ENCODE measurements around the gene SDK1. TPM values are rescaled to one million over a fixed set of nuclear protein-coding genes. Genes with fewer than 3 reads are reported as not detected.

SDK1 gene
- total and polyA plus RNA-seq, 4 experiments from 2014 or later: 0.06 to 0.26 TPM; not detected in 2

- Histone ChIP-seq H3K27me3 (ENCODE audit: insufficient read depth, low read length) (no peaks in the 10 kb centered on the region), H3K9me3 (ENCODE audit: control insufficient read depth in 1 of 2, low read length in 2 of 2) (no peaks in the 10 kb centered on the region), H3K4me3 (ENCODE audit: low read length in 2 of 2) (no peak overlapping the region), H3K4me1 (ENCODE audit: insufficient read depth, low read length) (no peaks in the 10 kb centered on the region), H3K27ac (ENCODE audit: low read depth, low read length) (no peak overlapping the region), H3K36me3 (ENCODE audit: insufficient read depth, low read length) (no peaks in the 10 kb centered on the region)
- no peaks in the 10 kb centered on the region for H3K27me3 Mint-ChIP-seq
- no peaks in the 10 kb centered on the region for H3K4me1 Mint-ChIP-seq
- peaks cover 0 to 3% (median 0%) of the 10 kb centered on the region in 8 donors for H3K9me3 Mint-ChIP-seq
- no peak for DNase-seq
- no peaks in the 10 kb centered on the region for H3K36me3 Mint-ChIP-seq
- ChIA-PET POLR2A (ENCODE audit: partially characterized antibody) (no interaction called here), CTCF (ENCODE audit: partially characterized antibody) (no interaction called here)
- no peak overlapping the region for H3K4me3 Mint-ChIP-seq
- no peak overlapping the region for H3K27ac Mint-ChIP-seq
- intact Hi-C loops (cut with micrococcal nuclease): no loop called here
Observed at GRCh38 chr7:4178916-4179687, 878.0 kb downstream of the SDK1 start.

- H3K27ac Mint-ChIP-seq: no peak overlapping the region
- no peaks in the 10 kb centered on the region for H3K36me3 Mint-ChIP-seq
Observed at GRCh38 chr7:4179688-4180380, 878.8 kb downstream of the SDK1 start.

GRCh38 chr7:4181446-4181845, 880.4 kb downstream of the SDK1 start:
- H3K36me3 Mint-ChIP-seq: no peaks in the 10 kb centered on the region
- CTCF ChIA-PET (ENCODE audit: partially characterized antibody): no interaction called here
- H3K9me3 Mint-ChIP-seq: peaks cover 0 to 3% (median 0%) of the 10 kb centered on the region in 8 donors

More at GRCh38 chr7:4179688-4180380, 878.8 kb downstream of the SDK1 start:
- no peaks in the 10 kb centered on the region for H3K4me1 ChIP-seq (ENCODE audit: insufficient read depth, low read length)
- H3K27ac ChIP-seq (ENCODE audit: low read depth, low read length): no peak overlapping the region
- Mint-ChIP-seq H3K27me3 (no peaks in the 10 kb centered on the region), H3K4me1 (no peaks in the 10 kb centered on the region), H3K9me3 (peaks cover 0 to 3% (median 0%) of the 10 kb centered on the region in 8 donors), H3K4me3 (no peak overlapping the region)
- intact Hi-C loops (cut with micrococcal nuclease): no loop called here
- H3K27me3 ChIP-seq (ENCODE audit: insufficient read depth, low read length): no peaks in the 10 kb centered on the region
- no peaks in the 10 kb centered on the region for H3K9me3 ChIP-seq (ENCODE audit: control insufficient read depth in 1 of 2, low read length in 2 of 2)
- no peaks in the 10 kb centered on the region for H3K36me3 ChIP-seq (ENCODE audit: insufficient read depth, low read length)
- POLR2A ChIA-PET (ENCODE audit: partially characterized antibody): no interaction called here
- DNase-seq: no peak
- H3K4me3 ChIP-seq (ENCODE audit: low read length in 2 of 2): no peak overlapping the region
- CTCF ChIA-PET (ENCODE audit: partially characterized antibody): no interaction called here

GRCh38 chr7:4182605-4183300, 881.7 kb downstream of the SDK1 start:
- Mint-ChIP-seq H3K27me3 (no peaks in the 10 kb centered on the region), H3K9me3 (peaks cover 0 to 4% (median 0%) of the 10 kb centered on the region in 8 donors), H3K36me3 (no peaks in the 10 kb centered on the region), H3K4me3 (no peak overlapping the region), H3K27ac (no peak overlapping the region), H3K4me1 (peaks cover 0 to 1% (median 0%) of the 10 kb centered on the region in 4 donors)
- DNase-seq: no peak
- POLR2A ChIA-PET (ENCODE audit: partially characterized antibody): no interaction called here
- no peak overlapping the region for H3K4me3 ChIP-seq (ENCODE audit: low read length in 2 of 2)
- H3K27me3 ChIP-seq (ENCODE audit: insufficient read depth, low read length): no peaks in the 10 kb centered on the region
- no peaks in the 10 kb centered on the region for H3K36me3 ChIP-seq (ENCODE audit: insufficient read depth, low read length)
- H3K27ac ChIP-seq (ENCODE audit: low read depth, low read length): no peak overlapping the region
- intact Hi-C loops (cut with micrococcal nuclease): no loop called here
- H3K9me3 ChIP-seq (ENCODE audit: control insufficient read depth in 1 of 2, low read length in 2 of 2): no peaks in the 10 kb centered on the region
- no peaks in the 10 kb centered on the region for H3K4me1 ChIP-seq (ENCODE audit: insufficient read depth, low read length)
- CTCF ChIA-PET (ENCODE audit: partially characterized antibody): no interaction called here

More at GRCh38 chr7:4181446-4181845, 880.4 kb downstream of the SDK1 start:
- H3K36me3 ChIP-seq (ENCODE audit: insufficient read depth, low read length): no peaks in the 10 kb centered on the region
- H3K4me1 Mint-ChIP-seq: peaks cover 0 to 1% (median 0%) of the 10 kb centered on the region in 4 donors
- H3K27me3 Mint-ChIP-seq: no peaks in the 10 kb centered on the region
- intact Hi-C loops (cut with micrococcal nuclease): no loop called here
- H3K4me3 ChIP-seq (ENCODE audit: low read length in 2 of 2): no peak overlapping the region
- H3K27ac ChIP-seq (ENCODE audit: low read depth, low read length): no peak overlapping the region
- POLR2A ChIA-PET (ENCODE audit: partially characterized antibody): no interaction called here
- no peak overlapping the region for H3K27ac Mint-ChIP-seq
- no peak for DNase-seq
- no peaks in the 10 kb centered on the region for H3K9me3 ChIP-seq (ENCODE audit: control insufficient read depth in 1 of 2, low read length in 2 of 2)
- no peaks in the 10 kb centered on the region for H3K4me1 ChIP-seq (ENCODE audit: insufficient read depth, low read length)
- H3K4me3 Mint-ChIP-seq: no peak overlapping the region
- H3K27me3 ChIP-seq (ENCODE audit: insufficient read depth, low read length): no peaks in the 10 kb centered on the region

- CTCF ChIA-PET (ENCODE audit: partially characterized antibody): no interaction called here
- Histone ChIP-seq H3K27ac (ENCODE audit: low read depth, low read length) (no peak overlapping the region), H3K4me3 (ENCODE audit: low read length in 2 of 2) (no peak overlapping the region), H3K36me3 (ENCODE audit: insufficient read depth, low read length) (no peaks in the 10 kb centered on the region), H3K27me3 (ENCODE audit: insufficient read depth, low read length) (no peaks in the 10 kb centered on the region), H3K4me1 (ENCODE audit: insufficient read depth, low read length) (no peaks in the 10 kb centered on the region), H3K9me3 (ENCODE audit: control insufficient read depth in 1 of 2, low read length in 2 of 2) (no peaks in the 10 kb centered on the region)
- Mint-ChIP-seq H3K4me3 (no peak overlapping the region), H3K9me3 (peaks cover 0 to 4% (median 0%) of the 10 kb centered on the region in 8 donors), H3K27me3 (no peaks in the 10 kb centered on the region), H3K27ac (no peak overlapping the region), H3K36me3 (no peaks in the 10 kb centered on the region), H3K4me1 (peaks cover 0 to 1% (median 0%) of the 10 kb centered on the region in 4 donors)
- POLR2A ChIA-PET (ENCODE audit: partially characterized antibody): no interaction called here
- intact Hi-C loops (cut with micrococcal nuclease): no loop called here
- DNase-seq: no peak
Observed at GRCh38 chr7:4184653-4185052, 883.6 kb downstream of the SDK1 start.

GRCh38 chr7:4185136-4185535, 884.1 kb downstream of the SDK1 start:
- Mint-ChIP-seq H3K4me1 (peaks cover 0 to 1% (median 0%) of the 10 kb centered on the region in 4 donors), H3K36me3 (no peaks in the 10 kb centered on the region), H3K27me3 (no peaks in the 10 kb centered on the region), H3K4me3 (no peak overlapping the region), H3K27ac (no peak overlapping the region), H3K9me3 (peaks cover 0 to 4% (median 0%) of the 10 kb centered on the region in 8 donors)
- intact Hi-C loops (cut with micrococcal nuclease): no loop called here
- H3K9me3 ChIP-seq (ENCODE audit: control insufficient read depth in 1 of 2, low read length in 2 of 2): no peaks in the 10 kb centered on the region
- CTCF ChIA-PET (ENCODE audit: partially characterized antibody): no interaction called here
- no peaks in the 10 kb centered on the region for H3K27me3 ChIP-seq (ENCODE audit: insufficient read depth, low read length)
- POLR2A ChIA-PET (ENCODE audit: partially characterized antibody): no interaction called here
- H3K4me3 ChIP-seq (ENCODE audit: low read length in 2 of 2): no peak overlapping the region
- no peak for DNase-seq
- H3K36me3 ChIP-seq (ENCODE audit: insufficient read depth, low read length): no peaks in the 10 kb centered on the region
- no peaks in the 10 kb centered on the region for H3K4me1 ChIP-seq (ENCODE audit: insufficient read depth, low read length)
- no peak overlapping the region for H3K27ac ChIP-seq (ENCODE audit: low read depth, low read length)

GRCh38 chr7:4185721-4186512, 884.9 kb downstream of the SDK1 start:
- Histone ChIP-seq H3K9me3 (ENCODE audit: control insufficient read depth in 1 of 2, low read length in 2 of 2) (no peaks in the 10 kb centered on the region), H3K27ac (ENCODE audit: low read depth, low read length) (no peak overlapping the region), H3K4me1 (ENCODE audit: insufficient read depth, low read length) (no peaks in the 10 kb centered on the region), H3K27me3 (ENCODE audit: insufficient read depth, low read length) (no peaks in the 10 kb centered on the region), H3K36me3 (ENCODE audit: insufficient read depth, low read length) (no peaks in the 10 kb centered on the region), H3K4me3 (ENCODE audit: low read length in 2 of 2) (no peak overlapping the region)
- no peaks in the 10 kb centered on the region for H3K27me3 Mint-ChIP-seq
- peaks cover 0 to 4% (median 0%) of the 10 kb centered on the region in 8 donors for H3K9me3 Mint-ChIP-seq
- no peak for DNase-seq
- H3K36me3 Mint-ChIP-seq: no peaks in the 10 kb centered on the region
- ChIA-PET POLR2A (ENCODE audit: partially characterized antibody) (no interaction called here), CTCF (ENCODE audit: partially characterized antibody) (no interaction called here)
- H3K27ac Mint-ChIP-seq: no peak overlapping the region
- intact Hi-C loops (cut with micrococcal nuclease): no loop called here
- peaks cover 0 to 1% (median 0%) of the 10 kb centered on the region in 4 donors for H3K4me1 Mint-ChIP-seq
- H3K4me3 Mint-ChIP-seq: no peak overlapping the region

Measured in CD4-positive, alpha-beta memory T cell (primary cell).